ENCODE data around the gene PROK2. TPM values are rescaled to one million over a fixed set of nuclear protein-coding genes. Genes with fewer than 3 reads are reported as not detected.

Gene PROK2
- total RNA-seq, 2 donors from 2014 or later, result not detected

DNA sequence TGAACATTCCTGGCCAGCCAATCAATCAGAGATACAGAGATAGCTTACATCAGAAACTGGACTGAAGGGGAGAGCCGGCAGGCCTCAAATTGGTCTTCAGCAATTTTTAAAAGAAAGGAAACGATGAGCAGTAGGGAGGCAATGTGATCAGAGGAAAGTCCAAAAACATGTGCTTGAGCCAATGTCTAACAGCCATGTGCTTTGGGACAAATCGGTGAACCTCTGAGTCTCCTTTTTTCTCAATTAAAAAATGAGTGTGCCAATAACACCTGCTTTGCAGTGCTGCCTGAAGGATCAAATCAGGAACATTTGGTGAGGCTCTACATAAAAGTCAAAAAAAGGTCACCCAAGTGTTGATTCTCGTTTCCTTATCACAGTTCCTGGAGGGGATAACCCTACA lies 52.3 kb downstream of the PROK2 start:
- Histone ChIP-seq H3K36me3 (replicated peaks in 1 of 2; ENCODE audit: insufficient read depth in 1 of 2, low read depth in 2 of 2) (no peaks in the 10 kb centered on the region), H3K4me1 (peaks cover 4% of the 10 kb centered on the region), H3K4me3 (no peak overlapping the region), H3K27ac (no peak overlapping the region), H3K9me3 (no peaks in the 10 kb centered on the region), H3K27me3 (no peaks in the 10 kb centered on the region)
- no peak for ATAC-seq
- 69 to 84% methylated on average over 4 of the region's 4 CpGs for WGBS, 2 donors
- TF ChIP-seq, protein P1, sequence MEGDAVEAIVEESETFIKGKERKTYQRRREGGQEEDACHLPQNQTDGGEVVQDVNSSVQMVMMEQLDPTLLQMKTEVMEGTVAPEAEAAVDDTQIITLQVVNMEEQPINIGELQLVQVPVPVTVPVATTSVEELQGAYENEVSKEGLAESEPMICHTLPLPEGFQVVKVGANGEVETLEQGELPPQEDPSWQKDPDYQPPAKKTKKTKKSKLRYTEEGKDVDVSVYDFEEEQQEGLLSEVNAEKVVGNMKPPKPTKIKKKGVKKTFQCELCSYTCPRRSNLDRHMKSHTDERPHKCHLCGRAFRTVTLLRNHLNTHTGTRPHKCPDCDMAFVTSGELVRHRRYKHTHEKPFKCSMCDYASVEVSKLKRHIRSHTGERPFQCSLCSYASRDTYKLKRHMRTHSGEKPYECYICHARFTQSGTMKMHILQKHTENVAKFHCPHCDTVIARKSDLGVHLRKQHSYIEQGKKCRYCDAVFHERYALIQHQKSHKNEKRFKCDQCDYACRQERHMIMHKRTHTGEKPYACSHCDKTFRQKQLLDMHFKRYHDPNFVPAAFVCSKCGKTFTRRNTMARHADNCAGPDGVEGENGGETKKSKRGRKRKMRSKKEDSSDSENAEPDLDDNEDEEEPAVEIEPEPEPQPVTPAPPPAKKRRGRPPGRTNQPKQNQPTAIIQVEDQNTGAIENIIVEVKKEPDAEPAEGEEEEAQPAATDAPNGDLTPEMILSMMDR (IDR thresholded peaks at IDR 0.05), result no peak
- no peak for TF ChIP-seq POLR2A (IDR thresholded peaks at IDR 0.05)
- intact Hi-C loops (cut with DNase I), result loop anchor here (10.0 kb wide), 1 partner anchor 132 kb away; no protein-coding TSS in a partner anchor
- DNase-seq, result no peak

DNA sequence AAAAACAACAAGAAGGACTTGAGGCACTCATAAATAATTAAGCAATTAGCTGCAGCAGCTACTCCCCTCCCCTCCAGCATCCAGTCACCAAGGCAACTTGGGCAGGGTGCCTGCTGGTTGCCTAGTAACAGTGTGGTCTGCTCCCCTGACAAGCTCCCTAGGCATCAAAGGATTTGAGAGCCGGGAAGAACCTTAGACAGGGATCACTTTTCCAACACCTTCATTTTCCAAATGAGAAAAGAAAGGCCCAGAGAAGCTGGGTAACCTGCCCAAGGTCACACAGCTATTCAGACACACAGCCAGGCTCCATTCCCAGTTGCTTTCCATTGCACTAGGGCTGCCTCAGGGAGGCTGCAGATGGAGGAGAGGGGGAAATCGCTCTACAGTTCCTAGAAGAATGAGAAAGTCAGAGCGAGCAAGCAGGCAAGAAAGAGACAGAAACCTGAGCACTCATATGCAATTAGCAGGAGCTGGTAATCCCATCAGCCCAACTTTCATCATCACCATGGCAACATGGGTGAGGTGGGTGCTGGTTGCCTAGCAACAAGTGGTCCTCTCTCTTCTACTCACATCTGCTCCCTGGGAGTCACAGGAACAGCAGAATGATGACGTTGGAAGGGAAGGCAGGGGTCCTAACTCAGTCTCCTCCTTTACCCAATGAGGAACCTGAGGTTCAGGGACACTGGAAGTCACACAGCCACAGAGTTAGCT lies 56.2 kb downstream of the PROK2 start:
- no peak overlapping the region for H3K27ac ChIP-seq
- 55 to 59% methylated on average over 4 of the region's 4 CpGs for WGBS, 2 donors
- no peaks in the 10 kb centered on the region for H3K27me3 ChIP-seq
- DNase-seq (peak in 1 of 4 donors; percentile 17), ATAC-seq (no peak)
- H3K36me3 ChIP-seq (replicated peaks in 1 of 2; ENCODE audit: insufficient read depth in 1 of 2, low read depth in 2 of 2), result no peaks in the 10 kb centered on the region
- intact Hi-C loops (cut with DNase I), result no loop called here
- no peaks in the 10 kb centered on the region for H3K9me3 ChIP-seq
- H3K4me1 ChIP-seq, result peaks cover 18% of the 10 kb centered on the region
- TF ChIP-seq POLR2A (IDR thresholded peaks at IDR 0.05), result no peak
- TF ChIP-seq, protein P1 (IDR thresholded peaks at IDR 0.05), result no peak
- H3K4me3 ChIP-seq, result no peak overlapping the region

DNA sequence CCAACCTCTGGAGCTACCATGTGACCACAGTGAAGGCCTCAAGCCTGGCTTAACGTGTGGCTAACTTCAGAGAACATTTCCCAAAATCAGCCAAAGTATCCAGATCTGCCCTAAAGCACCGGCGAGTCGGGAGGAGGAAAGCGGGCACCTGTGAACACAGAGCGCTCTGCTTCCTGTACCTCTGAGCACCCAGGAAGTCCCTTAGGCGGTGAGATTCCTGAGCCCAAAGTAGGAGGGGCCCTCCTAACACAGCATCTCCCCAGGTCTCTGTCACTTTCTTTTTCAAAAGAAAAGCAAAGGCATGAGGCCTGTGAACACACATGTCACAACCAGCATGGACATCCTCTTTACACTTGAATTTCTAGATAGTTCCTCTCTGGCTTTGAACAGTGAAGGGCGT lies 58.8 kb downstream of the PROK2 start:
- H3K4me1 ChIP-seq, result peaks cover 22% of the 10 kb centered on the region
- WGBS, 2 donors, result 74 to 88% methylated on average over 8 of the region's 8 CpGs
- no peak for DNase-seq
- intact Hi-C loops (cut with DNase I), result no loop called here
- no peak overlapping the region for H3K27ac ChIP-seq
- TF ChIP-seq POLR2A (IDR thresholded peaks at IDR 0.05), result no peak
- TF ChIP-seq, protein P1 (IDR thresholded peaks at IDR 0.05), result no peak
- H3K36me3 ChIP-seq (replicated peaks in 1 of 2; ENCODE audit: insufficient read depth in 1 of 2, low read depth in 2 of 2), result no peaks in the 10 kb centered on the region
- no peaks in the 10 kb centered on the region for H3K27me3 ChIP-seq
- no peak for ATAC-seq
- H3K4me3 ChIP-seq, result no peak overlapping the region
- H3K9me3 ChIP-seq, result no peaks in the 10 kb centered on the region

DNA sequence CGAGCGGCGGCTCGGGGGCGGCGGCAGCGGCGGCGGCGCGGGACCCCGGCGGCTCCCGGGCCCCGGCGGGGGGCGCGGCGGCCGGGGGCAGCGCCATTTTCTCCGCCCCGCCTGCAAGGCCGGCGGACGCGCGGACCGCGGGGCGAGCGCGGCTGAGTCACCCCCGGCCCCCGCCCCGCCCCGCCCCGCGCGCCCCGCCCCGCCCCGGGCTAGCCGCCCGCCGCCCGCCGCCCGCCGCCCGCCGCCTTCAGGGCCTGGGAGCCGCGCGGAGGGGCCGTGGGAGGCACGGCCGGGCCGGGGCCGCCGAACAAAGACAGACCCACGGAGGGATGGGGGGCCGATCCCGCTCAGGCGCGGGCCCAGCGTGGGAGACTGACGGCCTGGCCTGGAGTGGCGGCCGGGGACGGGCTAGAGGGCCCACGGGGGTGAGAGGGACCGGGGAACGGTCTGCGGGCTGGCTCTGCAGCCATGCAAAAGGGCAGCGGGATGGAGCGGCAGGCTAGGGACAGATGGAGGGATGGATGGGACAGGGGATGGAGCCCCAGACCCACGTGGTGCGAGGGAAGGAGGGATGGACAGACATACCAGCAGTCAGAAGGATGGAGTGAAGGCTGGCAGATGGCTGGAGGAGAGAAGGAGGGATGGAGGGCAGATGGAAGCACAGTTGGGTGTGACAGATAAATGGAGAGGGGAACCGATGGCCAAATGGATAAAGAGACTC lies 59.5 kb downstream of the PROK2 start, which contains the start of gene EIF4E3:
TSS of gene EIF4E3 (minus strand) at position 132 of the 721 bp plus-strand sequence. CDS start at position 97, 35 bp downstream.
- intact Hi-C loops (cut with DNase I), result no loop called here
- DNase-seq (peak; percentile 31 to 60 (median 44)), ATAC-seq (peak; percentile 84)
- no peaks in the 10 kb centered on the region for H3K27me3 ChIP-seq
- no peaks in the 10 kb centered on the region for H3K36me3 ChIP-seq (replicated peaks in 1 of 2; ENCODE audit: insufficient read depth in 1 of 2, low read depth in 2 of 2)
- peak within 1 kb of the TSS; percentile 40 to 86 (median 78) for H3K27ac ChIP-seq
- no peaks in the 10 kb centered on the region for H3K9me3 ChIP-seq
- TF ChIP-seq POLR2A (IDR thresholded peaks at IDR 0.05), result peak in 1 of 3 donors; percentile 21
- TF ChIP-seq, protein P1 (IDR thresholded peaks at IDR 0.05), result no peak
- WGBS, 2 donors, result 4 to 14% methylated on average over 8 to 40 of the region's 80 CpGs
- peaks cover 22% of the 10 kb centered on the region for H3K4me1 ChIP-seq
- peak within 1 kb of the TSS; percentile 31 to 36 for H3K4me3 ChIP-seq

All from body of pancreas (tissue), 4 donors.